NAMALWA (cell line): ENCODE data around the gene STK36.

Experiments
- DNase-seq: peaks from one replicate; pipeline ENCODE4 v3.0.0-alpha.2; 2015; ENCODE audit warnings: low spot score

STK36 gene

DNA sequence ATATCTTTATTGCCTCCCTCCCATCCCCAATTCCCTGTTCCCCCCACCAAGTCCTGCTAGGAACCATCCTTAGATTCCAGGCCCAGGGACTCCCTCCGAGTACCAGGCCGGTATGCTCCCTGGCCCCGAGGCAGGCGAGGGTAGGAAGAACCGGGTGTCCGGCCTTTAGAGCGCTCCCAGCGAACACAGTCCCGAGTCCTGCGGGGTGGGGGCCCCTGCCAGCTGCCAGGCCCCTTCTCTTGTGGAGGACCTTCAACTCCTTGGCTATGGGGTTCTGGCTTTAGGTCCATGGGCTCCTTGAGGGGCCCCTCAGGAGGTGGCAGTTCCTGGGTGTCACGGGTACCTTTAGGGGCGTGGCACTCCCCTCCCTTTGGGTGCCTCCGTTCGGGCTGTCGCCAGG is 8.0 kb upstream of the STK36 start:
- DNase-seq: no peak

DNA sequence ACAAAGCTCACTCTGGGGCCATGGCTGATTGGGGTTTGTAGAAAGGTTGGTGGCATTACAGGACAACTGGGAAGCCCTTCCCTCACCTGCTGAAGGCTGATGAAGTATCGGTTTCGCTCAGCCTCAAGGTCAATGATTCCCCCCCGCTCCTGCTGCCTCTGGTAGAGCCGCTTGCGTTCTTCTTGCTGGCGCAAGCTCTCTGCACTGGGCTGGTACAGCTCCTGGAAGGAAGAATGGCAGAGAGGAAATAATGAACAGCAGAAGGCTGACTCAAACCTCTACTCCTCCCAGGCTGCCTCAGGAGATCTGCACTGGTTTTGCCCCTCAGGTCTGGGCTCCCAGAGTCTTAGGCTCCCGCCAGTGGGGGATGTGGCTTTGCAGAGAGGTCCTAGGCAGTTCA is 7.2 kb upstream of the STK36 start:
- DNase-seq: no peak

DNA sequence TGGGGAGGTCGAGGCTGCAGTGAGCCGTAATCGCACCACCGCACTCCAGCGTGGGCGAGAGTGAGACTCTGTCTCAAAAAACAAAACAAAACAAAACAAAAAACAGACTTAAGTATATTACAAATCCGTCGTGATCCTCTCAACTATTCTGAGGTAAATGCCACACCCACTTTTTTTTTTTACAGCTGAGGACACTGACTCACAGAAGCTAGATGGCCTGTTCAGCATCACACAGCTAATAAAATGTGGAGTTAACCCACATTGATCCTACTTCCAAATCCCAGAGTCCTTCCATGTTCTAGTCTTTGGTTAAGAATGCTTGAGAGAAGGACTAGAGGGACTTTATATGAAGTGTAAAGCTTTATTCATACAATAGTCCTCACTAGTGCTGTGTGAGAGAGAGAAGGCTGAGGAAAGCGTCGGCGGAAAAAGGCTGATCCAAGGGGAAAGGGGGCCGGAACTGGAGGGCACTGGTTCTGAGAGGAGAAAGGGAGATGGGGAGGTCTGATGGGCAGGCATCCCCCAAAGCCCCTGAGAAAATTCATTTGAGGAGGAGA is 711 bp upstream of the STK36 start:
- peak; percentile 41 for DNase-seq

DNA sequence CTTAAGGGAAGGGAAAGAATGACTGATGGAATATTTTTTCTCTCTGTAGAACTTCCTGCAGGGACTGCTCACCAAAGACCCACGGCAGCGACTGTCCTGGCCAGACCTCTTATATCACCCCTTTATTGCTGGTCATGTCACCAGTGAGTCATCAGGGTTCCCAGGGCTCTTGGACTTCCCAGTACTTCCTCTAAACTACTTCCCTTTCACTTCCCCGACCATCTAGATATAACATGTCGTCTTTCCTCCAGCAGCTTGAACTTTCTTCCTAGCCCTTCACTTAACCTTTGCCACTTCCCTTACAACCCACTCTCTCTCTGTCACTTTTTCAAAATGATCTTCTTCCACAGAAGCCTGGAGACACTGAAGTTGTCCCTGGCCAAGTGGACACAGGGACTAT is 7.2 kb downstream of the STK36 start:
- no peak for DNase-seq

DNA sequence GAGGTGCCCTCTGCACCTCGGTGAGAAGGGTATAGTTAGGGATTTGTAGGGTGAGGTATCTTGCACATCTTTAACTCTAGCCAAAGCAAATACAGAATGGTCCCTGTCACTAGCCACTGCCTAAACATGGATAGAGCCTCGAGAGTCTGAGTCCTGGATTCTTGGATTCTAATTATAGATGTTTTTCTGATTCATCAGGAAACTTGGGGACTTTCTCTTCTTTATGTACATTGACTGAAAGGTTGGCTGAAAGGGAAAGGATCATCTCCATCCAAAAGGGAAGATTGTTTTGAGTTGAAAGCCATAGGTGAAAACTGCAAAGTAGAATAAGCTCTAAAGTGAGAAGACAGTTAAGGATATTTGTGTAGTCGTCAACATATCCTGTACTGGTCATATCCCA is 8.2 kb downstream of the STK36 start:
- no peak for DNase-seq

DNA sequence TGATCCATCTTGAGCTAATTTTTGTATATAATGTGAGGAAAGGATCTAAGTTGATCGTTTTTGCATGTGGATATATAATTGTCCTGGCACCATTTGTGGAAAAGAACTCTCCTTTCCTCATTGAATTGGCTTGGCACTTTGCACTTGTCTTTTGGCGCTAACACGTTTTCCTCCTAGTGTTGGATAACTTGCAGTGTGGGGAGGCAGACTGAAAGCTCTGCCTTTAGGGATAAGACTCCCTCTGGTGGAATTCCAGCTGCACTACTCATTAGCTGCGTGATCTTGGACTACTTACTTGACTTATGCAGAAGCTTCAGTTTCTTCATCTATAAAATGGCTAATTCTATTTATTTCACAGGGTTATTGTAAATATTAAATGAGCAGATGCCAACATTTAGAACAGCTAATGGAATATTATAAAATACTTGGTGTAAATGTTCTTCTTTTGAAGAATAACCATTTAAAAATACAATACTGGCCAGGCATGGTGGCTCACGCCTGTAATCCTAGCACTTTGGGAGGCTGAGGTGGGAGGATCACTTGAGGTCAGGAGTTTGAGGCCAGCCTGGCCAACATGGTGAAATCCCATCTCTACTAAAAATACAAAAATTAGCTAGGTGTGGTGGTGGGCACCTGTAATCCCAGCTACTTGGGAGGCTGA is 15.6 kb downstream of the STK36 start:
- DNase-seq: peak; percentile 80

DNA sequence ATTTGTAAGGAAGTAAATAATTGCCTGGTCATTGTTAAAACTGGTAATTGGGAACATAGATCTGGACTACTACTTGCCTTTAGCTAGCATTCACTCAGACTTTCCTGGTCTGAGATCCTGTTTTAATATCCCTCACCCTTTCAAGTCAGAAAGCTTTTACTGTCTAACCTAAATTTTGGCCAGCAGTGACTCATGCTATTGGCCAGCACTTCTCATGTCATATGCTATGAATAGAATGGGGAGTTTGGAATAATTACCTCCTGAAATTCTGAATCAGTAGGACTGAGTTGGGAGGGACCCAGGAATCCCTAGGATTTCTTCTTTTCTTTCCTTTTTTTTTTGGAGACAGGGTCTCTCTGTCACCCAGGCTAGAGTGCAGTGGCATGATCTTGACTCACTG is 19.3 kb downstream of the STK36 start:
- DNase-seq: no peak

DNA sequence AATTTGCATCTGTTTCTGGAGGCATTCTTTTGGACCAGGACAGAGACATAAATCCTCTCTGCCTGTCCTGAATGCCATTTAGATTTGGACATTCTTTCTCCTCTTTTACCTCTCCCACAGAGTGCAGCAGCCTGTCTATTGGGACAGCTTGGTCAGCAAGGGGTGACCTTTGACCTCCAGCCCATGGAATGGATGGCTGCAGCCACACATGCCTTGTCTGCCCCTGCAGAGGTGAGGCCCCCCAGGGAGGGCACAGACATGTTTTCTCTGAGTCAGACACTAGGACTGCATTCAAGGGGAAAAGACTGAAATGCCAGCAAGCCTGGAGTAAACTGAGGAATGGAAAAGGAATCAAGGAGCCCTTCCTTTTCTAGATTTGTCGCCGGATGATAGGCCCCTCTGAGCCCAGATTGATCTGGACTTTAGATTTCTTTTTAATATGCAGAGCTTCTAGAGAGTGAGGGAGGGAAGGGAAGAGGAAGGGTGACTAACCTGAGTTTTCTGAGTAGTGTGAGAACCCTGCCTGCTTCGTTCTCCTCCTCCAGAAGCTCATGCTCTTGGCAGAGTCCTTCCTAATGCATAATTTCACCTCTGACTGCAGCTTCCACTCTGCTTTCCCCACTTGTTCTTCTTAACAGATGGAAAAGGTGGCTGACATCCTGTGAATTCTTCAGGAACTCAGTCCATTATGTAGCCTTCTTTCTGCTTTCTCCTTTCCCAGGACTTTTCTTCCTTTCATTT is 22.7 kb downstream of the STK36 start:
- no peak for DNase-seq

DNA sequence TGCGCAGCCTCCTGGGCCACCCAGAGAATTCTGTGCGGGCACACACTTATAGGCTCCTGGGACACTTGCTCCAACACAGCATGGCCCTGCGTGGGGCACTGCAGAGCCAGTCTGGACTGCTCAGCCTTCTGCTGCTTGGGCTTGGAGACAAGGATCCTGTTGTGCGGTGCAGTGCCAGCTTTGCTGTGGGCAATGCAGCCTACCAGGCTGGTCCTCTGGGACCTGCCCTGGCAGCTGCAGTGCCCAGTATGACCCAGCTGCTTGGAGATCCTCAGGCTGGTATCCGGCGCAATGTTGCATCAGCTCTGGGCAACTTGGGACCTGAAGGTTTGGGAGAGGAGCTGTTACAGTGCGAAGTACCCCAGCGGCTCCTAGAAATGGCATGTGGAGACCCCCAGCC is 27.0 kb downstream of the STK36 start:
- DNase-seq: no peak

DNA sequence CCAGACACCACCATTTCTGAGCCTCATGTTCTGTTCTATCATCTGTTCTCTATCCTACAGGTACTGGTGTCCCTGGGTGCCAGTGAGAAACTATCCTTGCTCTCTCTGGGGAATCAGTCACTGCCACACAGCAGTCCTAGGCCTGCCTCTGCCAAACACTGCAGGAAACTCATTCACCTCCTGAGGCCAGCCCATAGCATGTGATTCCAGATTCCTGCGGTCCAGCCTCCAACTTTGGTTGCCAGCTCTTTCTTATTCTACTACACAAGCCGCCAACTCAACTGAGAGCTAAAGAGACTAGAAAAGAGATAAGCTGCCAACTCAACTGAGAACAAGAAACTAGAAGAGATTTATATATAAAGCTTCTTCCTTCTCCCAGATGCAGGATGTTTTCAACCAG is 29.9 kb downstream of the STK36 start:
- DNase-seq: no peak

DNA sequence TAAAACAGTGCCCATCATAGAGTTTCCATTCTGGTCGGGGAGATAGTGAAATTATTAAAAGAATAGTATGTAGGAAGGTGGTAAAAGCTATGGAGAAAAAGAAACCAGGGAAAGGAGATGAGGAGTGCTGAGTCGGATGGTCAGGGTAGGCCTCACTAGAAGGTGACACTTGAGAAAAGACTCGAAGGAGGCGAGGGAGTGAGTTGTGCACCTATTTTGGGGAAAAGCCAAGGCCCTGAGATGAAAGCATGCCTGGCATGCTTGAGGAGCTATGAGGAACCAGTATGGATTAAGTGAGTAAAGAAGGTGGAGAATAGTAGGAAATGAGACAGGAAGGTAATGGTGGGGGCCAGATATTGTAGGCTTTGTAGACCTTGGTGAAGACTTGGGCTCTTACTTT is 31.5 kb downstream of the STK36 start:
- DNase-seq: no peak

DNA sequence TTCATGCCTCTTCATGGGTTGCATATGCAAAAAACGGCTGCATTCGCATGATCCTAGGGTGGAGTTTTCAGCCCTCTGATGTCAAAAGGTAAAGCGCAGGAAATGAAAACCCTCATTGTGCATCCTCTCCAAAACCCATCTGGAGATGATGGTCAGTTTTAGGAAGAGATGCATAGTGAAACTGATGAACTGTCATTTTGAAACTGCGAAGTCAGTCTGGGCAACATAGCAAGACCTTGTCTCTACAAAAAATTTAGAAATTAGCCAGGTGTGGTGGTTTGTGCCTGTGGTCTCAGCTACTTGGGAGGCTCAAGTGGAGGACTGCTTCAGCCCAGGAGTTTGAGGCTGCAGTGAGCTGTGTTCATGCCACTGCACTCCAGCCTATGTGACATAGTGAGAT is 36.2 kb downstream of the STK36 start:
- no peak for DNase-seq

DNA sequence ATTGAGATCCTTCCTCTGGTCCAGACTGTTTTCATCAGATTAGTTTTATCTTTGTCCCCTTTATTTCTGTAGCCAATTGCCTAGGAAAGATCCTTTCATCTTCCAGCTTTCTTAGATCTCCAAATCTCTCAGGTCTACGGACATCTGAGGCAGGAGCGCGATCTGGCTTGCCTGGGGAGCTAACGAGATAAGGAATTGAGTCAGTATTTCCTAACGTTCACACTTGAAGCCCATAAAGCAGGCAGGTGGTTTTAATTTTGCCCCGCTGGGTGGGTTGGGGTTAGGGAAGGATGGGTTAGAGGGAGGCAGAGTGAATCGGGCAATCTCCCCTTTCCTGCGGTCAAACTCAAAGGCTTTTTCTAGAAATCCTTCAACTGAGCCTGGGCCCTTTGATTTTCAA is 38.0 kb downstream of the STK36 start:
- no peak for DNase-seq

DNA sequence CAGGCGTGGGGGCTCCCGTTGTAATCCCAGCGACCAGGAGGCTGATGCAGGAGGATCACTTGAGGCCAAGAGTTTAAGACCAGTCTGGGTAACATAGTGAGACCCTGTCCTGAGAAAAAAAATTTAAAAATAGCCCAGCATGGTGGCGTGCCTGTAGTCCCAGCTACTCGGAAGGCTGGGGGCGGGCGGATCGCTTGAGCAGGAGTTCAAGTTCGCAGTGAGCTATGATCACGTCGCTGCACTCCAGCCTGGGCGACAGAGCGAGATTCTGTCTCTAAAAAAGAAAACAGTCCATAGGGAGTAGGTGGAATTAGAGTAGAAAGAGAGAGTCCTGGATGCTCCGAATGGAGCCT is 38.4 kb downstream of the STK36 start:
- DNase-seq: no peak

DNA sequence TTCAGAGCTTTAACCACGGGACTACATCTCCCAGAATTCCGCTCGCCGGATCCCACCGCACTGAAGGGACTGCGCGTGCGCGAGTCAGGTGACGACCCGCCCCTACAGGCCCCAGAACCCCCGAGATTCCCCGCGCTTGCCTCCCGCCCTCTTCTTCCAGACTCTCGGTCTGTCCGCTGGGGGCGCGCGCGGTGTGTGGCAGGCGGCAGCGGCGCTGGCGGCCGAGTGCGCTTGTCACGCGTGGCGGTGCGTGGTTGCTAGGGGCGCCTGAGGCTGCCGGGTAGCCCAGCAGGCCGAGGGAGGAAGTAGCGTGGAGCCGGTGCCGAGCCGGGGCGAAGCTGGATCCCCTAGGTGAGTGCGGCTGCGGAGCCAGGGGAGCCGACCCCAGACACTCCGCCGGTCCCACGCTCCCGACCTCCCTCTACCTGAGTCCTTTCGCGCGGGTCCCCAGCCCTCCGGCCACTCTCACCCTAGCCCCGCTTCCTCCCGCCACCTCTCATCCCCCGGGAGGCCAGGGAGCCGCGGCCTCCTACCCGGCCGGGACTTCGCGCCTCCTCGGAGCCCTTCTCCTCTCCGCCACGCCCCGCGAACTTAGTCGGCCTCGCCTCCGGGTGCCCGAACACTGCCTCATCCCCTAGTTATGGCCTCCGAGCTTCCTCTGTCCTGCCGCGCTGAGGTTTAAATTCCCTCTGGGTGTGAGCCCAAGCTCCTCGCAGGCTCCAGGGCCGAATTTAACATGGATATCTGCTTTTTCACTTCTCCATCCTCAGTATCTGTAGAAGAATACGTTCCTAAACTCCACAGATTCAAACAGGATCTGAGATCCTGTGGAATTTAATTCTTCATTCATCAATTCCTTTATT is 39.0 kb downstream of the STK36 start, which contains the start of gene TTLL4:
Gene TTLL4, plus strand, starts transcription at position 149 of the 863 bp plus-strand sequence. CDS start 26,842 bp downstream, outside the sequence.
- peak; percentile 98 for DNase-seq

DNA sequence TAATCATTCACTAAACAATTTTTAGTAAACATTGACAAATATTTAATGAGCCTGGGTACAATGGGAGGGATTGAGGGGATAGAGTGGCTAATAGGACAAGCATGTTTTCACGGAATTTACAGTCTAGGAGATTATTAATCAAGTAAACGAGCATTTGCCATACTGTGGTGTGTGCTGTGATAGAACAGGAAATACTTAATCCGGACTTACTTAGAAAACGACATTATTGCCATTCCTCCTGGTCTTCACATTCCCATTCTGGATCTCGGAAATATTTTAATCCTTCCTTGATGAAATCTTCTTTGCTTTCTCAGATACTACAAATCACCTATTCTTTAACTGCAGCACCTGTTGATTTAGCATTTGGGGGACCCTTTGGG is 39.7 kb downstream of the STK36 start:
- DNase-seq: peak; percentile 35

DNA sequence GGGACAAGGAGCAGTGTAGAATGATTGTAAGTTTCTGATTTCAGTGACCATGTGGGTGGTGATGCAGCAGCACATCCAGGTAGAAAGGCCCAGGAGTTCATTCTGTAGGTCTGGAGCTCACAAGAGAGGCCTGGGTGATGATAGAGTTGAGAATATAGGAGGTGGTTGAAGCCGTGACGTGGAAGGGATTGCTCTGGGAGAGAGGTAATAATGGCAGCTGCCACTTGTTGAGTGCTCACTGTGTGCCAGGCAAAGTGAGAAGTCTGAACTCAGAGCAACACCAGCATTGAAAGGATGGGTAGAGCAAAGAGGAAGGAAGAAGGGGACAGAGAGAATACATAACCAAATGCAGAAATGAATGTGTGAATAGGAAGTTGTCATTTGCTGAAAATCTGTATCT is 42.0 kb downstream of the STK36 start:
- DNase-seq: no peak

DNA sequence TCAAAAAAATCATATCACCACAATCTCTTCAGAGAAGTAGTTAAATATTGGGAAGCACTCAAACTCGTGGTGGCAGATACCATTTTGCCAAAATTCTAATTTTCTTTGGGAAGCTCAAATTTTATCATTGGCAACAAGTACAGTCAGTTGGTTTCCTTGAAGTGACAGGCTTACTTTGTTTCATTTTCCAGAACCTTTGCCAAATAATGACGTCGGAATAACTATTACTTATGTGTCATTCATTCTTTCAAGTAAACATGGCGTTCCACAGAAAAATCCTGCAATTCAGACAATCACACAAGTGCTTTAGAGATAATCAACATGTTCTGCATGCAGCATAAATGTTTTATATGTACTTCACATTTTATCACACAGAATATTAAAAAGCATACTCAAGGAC is 44.2 kb downstream of the STK36 start:
- DNase-seq: no peak

DNA sequence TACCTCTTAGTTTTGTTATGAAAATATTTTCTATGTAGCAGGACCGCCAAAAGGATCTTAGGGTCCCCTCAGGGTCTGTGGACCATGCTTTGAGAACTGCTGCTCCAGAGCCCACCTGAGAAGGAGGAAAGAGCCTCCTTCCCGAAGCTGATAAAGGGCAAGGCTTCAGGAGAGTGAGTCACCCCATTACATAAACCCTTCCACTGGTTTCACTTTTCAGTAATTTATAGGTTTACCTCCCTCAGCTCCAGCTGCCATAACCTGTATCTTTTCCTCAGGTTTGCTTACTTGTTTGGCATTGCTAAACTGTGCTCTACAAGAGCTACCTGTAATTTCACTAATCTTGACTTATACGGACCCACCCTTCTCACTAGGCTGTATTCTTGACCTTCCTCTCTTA is 45.4 kb downstream of the STK36 start:
- no peak for DNase-seq

DNA sequence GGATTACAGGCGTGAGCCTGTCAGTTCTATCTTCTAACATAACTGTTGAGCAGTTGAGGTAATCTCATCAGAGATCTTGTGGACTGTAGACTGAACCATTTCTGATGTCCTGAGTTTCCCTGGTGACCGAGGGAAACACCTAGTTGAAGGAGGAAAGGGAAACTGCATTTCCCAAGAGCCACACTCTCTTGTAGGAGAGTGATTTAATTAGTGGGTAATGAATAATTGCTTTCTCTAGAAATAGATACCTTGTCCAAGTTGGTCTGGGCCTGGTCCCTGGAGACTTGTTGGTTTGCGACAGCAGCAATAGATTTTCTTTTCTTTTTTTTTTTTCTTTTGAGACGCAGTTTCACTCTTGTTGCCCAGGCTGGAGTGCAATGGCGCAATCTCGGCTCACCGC is 46.2 kb downstream of the STK36 start:
- no peak for DNase-seq

DNA sequence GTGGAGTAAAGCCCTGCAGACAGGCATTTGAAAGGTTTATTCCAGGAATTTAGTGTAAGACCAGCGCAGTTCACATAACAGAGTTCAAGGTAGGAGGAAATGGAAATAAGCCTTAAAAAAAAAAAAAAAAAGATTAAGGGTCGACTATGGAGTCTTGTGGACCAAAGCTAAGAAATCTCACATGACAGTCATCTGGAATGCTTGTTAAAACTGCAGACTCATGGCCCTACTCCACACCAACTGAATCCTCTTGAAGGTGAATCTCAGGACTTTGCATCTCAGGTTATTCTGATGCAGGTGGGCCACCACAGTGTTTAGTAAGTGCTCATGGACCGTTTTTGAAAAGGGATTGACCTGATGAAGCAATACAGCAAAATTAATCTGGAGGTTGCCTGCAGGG is 47.6 kb downstream of the STK36 start:
- DNase-seq: no peak
